ENCODE measurements around the gene ZNF384.

- TF ChIP-seq CTCF (IDR thresholded peaks at IDR 0.05): no peak
- TF ChIP-seq ZNF416 (CRISPR knock-in tag; IDR thresholded peaks at IDR 0.05): no peak
- TF ChIP-seq ATF3 (CRISPR knock-in tag; conservative IDR thresholded peaks at IDR 0.05): no peak
- TF ChIP-seq CREB1 (CRISPR knock-in tag; IDR thresholded peaks at IDR 0.05): no peak
- TF ChIP-seq ZNF512 (CRISPR knock-in tag; IDR thresholded peaks at IDR 0.05; ENCODE audit: borderline replicate concordance): no peak
- TF ChIP-seq TCF7 (CRISPR knock-in tag; IDR thresholded peaks at IDR 0.05; ENCODE audit: low read depth): no peak
Measured at GRCh38 chr12:6730169-6730568, 41.0 kb upstream of the ZNF384 start.
